ENCODE measurements around the gene DPP9. TPM values are rescaled to one million over a fixed set of nuclear protein-coding genes. Genes with fewer than 3 reads are reported as not detected.
A peak's percentile ranks its signal among the peaks of the same experiment; 100 is the strongest.

The DPP9 gene
- total and polyA plus RNA-seq, 2 of the 13 experiments (the other 11 are each of a cell fraction or from before 2014, with no cell fraction given) = 8.4 to 25.8 TPM

GRCh38 chr19:4654437-4655361 lies 68.9 kb downstream of the DPP9 start (continued):
- TF ChIP-seq, protein P1, sequence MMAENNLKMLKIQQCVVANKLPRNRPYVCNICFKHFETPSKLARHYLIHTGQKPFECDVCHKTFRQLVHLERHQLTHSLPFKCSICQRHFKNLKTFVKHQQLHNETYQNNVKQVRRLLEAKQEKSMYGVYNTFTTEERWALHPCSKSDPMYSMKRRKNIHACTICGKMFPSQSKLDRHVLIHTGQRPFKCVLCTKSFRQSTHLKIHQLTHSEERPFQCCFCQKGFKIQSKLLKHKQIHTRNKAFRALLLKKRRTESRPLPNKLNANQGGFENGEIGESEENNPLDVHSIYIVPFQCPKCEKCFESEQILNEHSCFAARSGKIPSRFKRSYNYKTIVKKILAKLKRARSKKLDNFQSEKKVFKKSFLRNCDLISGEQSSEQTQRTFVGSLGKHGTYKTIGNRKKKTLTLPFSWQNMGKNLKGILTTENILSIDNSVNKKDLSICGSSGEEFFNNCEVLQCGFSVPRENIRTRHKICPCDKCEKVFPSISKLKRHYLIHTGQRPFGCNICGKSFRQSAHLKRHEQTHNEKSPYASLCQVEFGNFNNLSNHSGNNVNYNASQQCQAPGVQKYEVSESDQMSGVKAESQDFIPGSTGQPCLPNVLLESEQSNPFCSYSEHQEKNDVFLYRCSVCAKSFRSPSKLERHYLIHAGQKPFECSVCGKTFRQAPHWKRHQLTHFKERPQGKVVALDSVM (CRISPR knock-in tag; IDR thresholded peaks at IDR 0.05) = no peak
- TF ChIP-seq MAZ (IDR thresholded peaks at IDR 0.05; ENCODE audit: borderline replicate concordance, low read depth, low read length) (no peak), MAZ (CRISPR knock-in tag; IDR thresholded peaks at IDR 0.05; ENCODE audit: low read depth) (no peak), ZNF296 (CRISPR knock-in tag; conservative IDR thresholded peaks at IDR 0.05) (no peak), FOXA1 (IDR thresholded peaks at IDR 0.05) (no peak), FOXA1 (CRISPR knock-in tag; IDR thresholded peaks at IDR 0.05) (no peak), YEATS2 (CRISPR knock-in tag; IDR thresholded peaks at IDR 0.05; ENCODE audit: borderline replicate concordance) (no peak), FOXJ3 (CRISPR knock-in tag; IDR thresholded peaks at IDR 0.05; ENCODE audit: borderline replicate concordance) (no peak), ZSCAN31 (CRISPR knock-in tag; IDR thresholded peaks at IDR 0.05; ENCODE audit: low read depth) (no peak), ZBTB26 (CRISPR knock-in tag; IDR thresholded peaks at IDR 0.05; ENCODE audit: borderline replicate concordance) (no peak), ZNF441 (CRISPR knock-in tag; IDR thresholded peaks at IDR 0.05; ENCODE audit: borderline replicate concordance) (no peak), ZNF282 (IDR thresholded peaks at IDR 0.05; ENCODE audit: partially characterized antibody) (no peak), POLR2G (IDR thresholded peaks at IDR 0.05; ENCODE audit: low read depth, low read length) (peak; percentile 19; the same call in 1 of the 2 replicates), FOXA3 (CRISPR knock-in tag; IDR thresholded peaks at IDR 0.05) (no peak)
- TF ChIP-seq, protein P2, sequence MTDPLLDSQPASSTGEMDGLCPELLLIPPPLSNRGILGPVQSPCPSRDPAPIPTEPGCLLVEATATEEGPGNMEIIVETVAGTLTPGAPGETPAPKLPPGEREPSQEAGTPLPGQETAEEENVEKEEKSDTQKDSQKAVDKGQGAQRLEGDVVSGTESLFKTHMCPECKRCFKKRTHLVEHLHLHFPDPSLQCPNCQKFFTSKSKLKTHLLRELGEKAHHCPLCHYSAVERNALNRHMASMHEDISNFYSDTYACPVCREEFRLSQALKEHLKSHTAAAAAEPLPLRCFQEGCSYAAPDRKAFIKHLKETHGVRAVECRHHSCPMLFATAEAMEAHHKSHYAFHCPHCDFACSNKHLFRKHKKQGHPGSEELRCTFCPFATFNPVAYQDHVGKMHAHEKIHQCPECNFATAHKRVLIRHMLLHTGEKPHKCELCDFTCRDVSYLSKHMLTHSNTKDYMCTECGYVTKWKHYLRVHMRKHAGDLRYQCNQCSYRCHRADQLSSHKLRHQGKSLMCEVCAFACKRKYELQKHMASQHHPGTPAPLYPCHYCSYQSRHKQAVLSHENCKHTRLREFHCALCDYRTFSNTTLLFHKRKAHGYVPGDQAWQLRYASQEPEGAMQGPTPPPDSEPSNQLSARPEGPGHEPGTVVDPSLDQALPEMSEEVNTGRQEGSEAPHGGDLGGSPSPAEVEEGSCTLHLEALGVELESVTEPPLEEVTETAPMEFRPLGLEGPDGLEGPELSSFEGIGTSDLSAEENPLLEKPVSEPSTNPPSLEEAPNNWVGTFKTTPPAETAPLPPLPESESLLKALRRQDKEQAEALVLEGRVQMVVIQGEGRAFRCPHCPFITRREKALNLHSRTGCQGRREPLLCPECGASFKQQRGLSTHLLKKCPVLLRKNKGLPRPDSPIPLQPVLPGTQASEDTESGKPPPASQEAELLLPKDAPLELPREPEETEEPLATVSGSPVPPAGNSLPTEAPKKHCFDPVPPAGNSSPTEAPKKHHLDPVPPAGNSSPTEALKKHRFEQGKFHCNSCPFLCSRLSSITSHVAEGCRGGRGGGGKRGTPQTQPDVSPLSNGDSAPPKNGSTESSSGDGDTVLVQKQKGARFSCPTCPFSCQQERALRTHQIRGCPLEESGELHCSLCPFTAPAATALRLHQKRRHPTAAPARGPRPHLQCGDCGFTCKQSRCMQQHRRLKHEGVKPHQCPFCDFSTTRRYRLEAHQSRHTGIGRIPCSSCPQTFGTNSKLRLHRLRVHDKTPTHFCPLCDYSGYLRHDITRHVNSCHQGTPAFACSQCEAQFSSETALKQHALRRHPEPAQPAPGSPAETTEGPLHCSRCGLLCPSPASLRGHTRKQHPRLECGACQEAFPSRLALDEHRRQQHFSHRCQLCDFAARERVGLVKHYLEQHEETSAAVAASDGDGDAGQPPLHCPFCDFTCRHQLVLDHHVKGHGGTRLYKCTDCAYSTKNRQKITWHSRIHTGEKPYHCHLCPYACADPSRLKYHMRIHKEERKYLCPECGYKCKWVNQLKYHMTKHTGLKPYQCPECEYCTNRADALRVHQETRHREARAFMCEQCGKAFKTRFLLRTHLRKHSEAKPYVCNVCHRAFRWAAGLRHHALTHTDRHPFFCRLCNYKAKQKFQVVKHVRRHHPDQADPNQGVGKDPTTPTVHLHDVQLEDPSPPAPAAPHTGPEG (CRISPR knock-in tag; IDR thresholded peaks at IDR 0.05) = no peak
